Subcutaneous abdominal adipose tissue (tissue), 5 donors: ENCODE data around the gene CLDN1.

Experiments used
- H3K27ac ChIP-seq: one replicate; pipeline ENCODE4 v1.7.0; 2013; ENCODE audit warnings: low read depth, mild to moderate bottlenecking, inconsistent platforms, low read length, moderate library complexity
- H3K27me3 ChIP-seq, 5 donors: one replicate each; pipeline ENCODE4 v1.7.0; 2013; ENCODE audit warnings: low read length in 5 of 5, inconsistent platforms in 1 of 5; ENCODE audit not compliant: control insufficient read depth in 5 of 5, insufficient read depth in 4 of 5
- H3K36me3 ChIP-seq, 5 donors: one replicate each; pipeline ENCODE4 v1.7.0; 2013; ENCODE audit warnings: low read length in 5 of 5; ENCODE audit not compliant: control insufficient read depth in 5 of 5, insufficient read depth in 5 of 5
- H3K4me1 ChIP-seq, 5 donors: one replicate each; pipeline ENCODE4 v1.7.0; 2013; ENCODE audit warnings: low read length in 5 of 5, mild to moderate bottlenecking in 3 of 5, moderate library complexity in 1 of 5; ENCODE audit not compliant: control insufficient read depth in 5 of 5, insufficient read depth in 5 of 5
- H3K4me3 ChIP-seq, 5 donors: one replicate each; pipeline ENCODE4 v1.7.0; 2013; ENCODE audit warnings: low read length in 5 of 5, low read depth in 1 of 5
- H3K9ac ChIP-seq, 5 donors: one replicate each; pipeline ENCODE4 v1.7.0; 2013; ENCODE audit warnings: low read length in 5 of 5, mild to moderate bottlenecking in 4 of 5, moderate library complexity in 3 of 5
- H3K9me3 ChIP-seq, 5 donors: one replicate each; pipeline ENCODE4 v1.7.0; 2013; ENCODE audit warnings: low read length in 5 of 5; ENCODE audit not compliant: control insufficient read depth in 5 of 5
- donor health status: healthy.
- donor health status: healthy.
- donor health status: healthy.
- donor health status: healthy.
- donor health status: healthy.

The CLDN1 gene

DNA sequence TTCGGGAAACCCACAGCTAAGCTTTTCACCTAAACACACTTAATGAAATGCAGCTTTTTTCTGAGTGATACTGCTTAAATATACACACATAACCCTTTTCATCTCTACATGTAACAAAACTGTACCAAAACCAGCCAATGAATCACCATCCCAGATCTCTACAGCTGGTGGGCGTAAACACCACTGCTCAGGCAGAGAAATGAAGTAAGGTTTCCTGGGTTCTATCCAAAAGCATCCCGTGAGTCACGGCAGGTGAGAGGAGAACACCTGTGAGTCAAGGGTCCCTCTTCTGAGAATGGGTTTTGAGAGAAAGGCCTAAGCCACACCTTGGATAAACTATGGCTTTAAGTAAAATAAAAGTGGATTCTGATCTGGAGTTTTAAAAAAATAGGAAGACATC is 2.6 kb downstream of the CLDN1 start:
- H3K36me3 ChIP-seq, result no peaks in the 10 kb centered on the region
- H3K27ac ChIP-seq, result no peak overlapping the region
- no peak overlapping the region for H3K4me3 ChIP-seq
- H3K9me3 ChIP-seq, result no peaks in the 10 kb centered on the region
- peaks cover 0 to 14% (median 9%) of the 10 kb centered on the region in 5 donors for H3K27me3 ChIP-seq
- peaks cover 0 to 16% (median 12%) of the 10 kb centered on the region in 5 donors for H3K4me1 ChIP-seq
- H3K9ac ChIP-seq, result no peak overlapping the region

DNA sequence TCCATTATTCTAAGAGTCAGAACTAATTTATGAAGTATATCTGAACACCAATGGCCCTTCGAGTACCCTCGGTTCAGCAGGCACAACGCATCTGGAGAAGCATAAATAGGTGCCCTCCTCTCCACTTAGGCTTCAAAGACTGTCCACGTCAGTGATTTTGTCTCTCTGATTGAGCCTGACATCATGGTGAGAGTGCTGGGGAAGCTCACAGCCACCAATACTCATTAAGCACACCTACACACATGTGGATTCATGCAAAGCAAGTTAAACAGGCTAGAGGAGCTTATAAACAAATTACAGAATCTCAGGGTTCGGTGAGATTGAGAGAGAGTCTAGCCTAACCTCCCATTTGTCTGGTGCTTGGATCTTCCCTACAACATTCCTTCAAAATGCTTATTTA is 3.6 kb downstream of the CLDN1 start:
- no peak overlapping the region for H3K27ac ChIP-seq

DNA sequence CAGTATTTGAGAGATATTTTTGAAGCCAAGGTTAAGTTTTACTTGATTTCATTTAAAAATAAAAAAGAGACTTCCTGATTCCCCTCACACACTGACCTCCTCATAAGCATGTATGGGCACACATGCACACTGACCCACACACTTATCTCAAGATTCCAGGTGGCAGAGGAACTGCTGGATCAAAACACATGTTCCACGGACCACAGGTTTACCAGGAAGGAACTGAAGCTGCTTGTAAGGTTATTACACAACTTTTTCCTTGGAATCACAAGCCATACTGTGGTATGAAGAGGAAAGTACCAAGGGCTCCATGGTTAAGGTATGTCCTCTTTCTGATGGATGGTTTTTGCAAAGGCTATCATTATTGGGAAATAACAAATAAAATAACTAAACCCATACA is 7.5 kb downstream of the CLDN1 start:
- Histone ChIP-seq H3K9me3 (no peaks in the 10 kb centered on the region), H3K27ac (no peak overlapping the region), H3K27me3 (no peaks in the 10 kb centered on the region), H3K4me1 (no peaks in the 10 kb centered on the region), H3K4me3 (no peak overlapping the region), H3K36me3 (no peaks in the 10 kb centered on the region), H3K9ac (no peak overlapping the region)

More for the DNA sequence above, 3.6 kb downstream of the CLDN1 start:
- peaks cover 0 to 14% (median 9%) of the 10 kb centered on the region in 5 donors for H3K27me3 ChIP-seq
- no peaks in the 10 kb centered on the region for H3K36me3 ChIP-seq
- H3K9me3 ChIP-seq, result no peaks in the 10 kb centered on the region
- H3K9ac ChIP-seq, result no peak overlapping the region
- H3K4me3 ChIP-seq, result no peak overlapping the region
- H3K4me1 ChIP-seq, result peaks cover 0 to 16% (median 12%) of the 10 kb centered on the region in 5 donors

DNA sequence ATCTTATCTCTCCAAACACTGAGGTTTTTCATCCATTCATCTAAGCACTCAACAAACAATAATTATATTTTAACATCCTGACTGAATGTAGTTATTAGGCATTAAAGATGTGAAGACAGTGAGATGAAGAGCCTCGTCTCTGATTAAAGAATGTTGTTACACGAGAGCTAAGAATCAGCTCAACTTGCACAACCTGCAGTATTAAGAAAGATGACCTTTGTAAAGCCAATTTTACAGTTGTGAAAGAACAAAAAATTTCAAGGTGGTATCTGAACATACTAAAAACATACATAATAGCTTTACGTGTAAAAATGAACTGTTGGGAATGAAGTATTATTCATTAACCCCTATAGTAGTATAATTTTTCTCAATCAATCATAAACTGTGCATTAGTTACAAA is 12.8 kb downstream of the CLDN1 start:
- Histone ChIP-seq H3K4me1 (peaks cover 0 to 7% (median 4%) of the 10 kb centered on the region in 5 donors), H3K9ac (no peak overlapping the region), H3K4me3 (no peak overlapping the region), H3K36me3 (no peaks in the 10 kb centered on the region), H3K9me3 (no peaks in the 10 kb centered on the region), H3K27ac (no peak overlapping the region), H3K27me3 (no peaks in the 10 kb centered on the region)

DNA sequence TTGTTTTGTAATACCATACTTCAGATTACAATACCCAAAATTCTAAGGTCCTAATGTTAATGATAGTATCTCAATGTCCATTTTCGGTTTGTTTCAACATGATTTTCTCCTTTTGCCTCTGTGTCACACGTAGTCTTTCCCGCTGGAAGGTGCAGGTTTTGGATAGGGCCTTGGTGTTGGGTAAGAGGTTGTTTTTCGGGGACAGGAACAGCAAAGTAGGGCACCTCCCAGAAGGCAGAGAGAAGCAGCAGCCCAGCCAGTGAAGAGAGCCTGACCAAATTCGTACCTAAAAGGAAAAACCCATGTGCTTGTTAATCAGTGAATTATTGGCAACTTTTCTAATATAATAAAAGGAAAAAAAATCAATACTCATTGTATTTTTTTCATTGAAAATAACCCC is 14.1 kb downstream of the CLDN1 start:
- H3K27ac ChIP-seq, result no peak overlapping the region
- no peaks in the 10 kb centered on the region for H3K27me3 ChIP-seq
- no peaks in the 10 kb centered on the region for H3K36me3 ChIP-seq
- H3K9me3 ChIP-seq, result no peaks in the 10 kb centered on the region
- no peak overlapping the region for H3K9ac ChIP-seq
- no peak overlapping the region for H3K4me3 ChIP-seq
- peaks cover 0 to 7% (median 4%) of the 10 kb centered on the region in 5 donors for H3K4me1 ChIP-seq

GRCh38 chr3:190307164-190307545 is 15.1 kb downstream of the CLDN1 start:
- peaks cover 0 to 7% (median 4%) of the 10 kb centered on the region in 5 donors for H3K4me1 ChIP-seq
- H3K27me3 ChIP-seq, result no peaks in the 10 kb centered on the region
- no peaks in the 10 kb centered on the region for H3K36me3 ChIP-seq
- H3K27ac ChIP-seq, result no peak overlapping the region
- H3K4me3 ChIP-seq, result no peak overlapping the region
- H3K9ac ChIP-seq, result no peak overlapping the region
- no peaks in the 10 kb centered on the region for H3K9me3 ChIP-seq

GRCh38 chr3:190306513-190307163 is 15.6 kb downstream of the CLDN1 start:
- H3K9ac ChIP-seq, result no peak overlapping the region
- no peak overlapping the region for H3K4me3 ChIP-seq
- H3K27ac ChIP-seq, result no peak overlapping the region
- no peaks in the 10 kb centered on the region for H3K9me3 ChIP-seq
- peaks cover 0 to 1% (median 0%) of the 10 kb centered on the region in 5 donors for H3K27me3 ChIP-seq
- no peaks in the 10 kb centered on the region for H3K36me3 ChIP-seq
- H3K4me1 ChIP-seq, result peaks cover 0 to 7% (median 4%) of the 10 kb centered on the region in 5 donors

- Histone ChIP-seq H3K27ac (no peak overlapping the region), H3K4me3 (no peak overlapping the region), H3K36me3 (no peaks in the 10 kb centered on the region)
These were observed 16.2 kb downstream of the CLDN1 start for GRCh38 chr3:190306026-190306425.

DNA sequence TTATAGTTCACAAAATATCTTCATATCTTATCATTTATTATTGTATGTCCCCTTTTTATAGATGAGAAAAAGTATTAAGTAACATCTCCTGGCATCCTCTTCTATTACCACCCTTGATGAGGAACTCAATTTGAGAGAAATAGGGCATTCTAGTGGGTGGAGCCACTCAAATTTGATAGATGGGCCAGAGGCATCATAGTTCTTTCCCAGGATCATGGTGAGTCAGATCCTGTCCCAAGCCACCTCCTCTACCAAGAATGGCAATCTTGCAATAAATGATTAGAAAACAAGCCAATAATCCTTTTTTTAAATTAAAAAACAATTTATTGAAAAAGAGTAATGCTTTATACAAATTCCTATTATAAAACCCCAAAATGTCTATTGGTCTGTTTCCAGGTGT is 16.8 kb downstream of the CLDN1 start:
- H3K27me3 ChIP-seq, result peaks cover 0 to 3% (median 0%) of the 10 kb centered on the region in 5 donors
- H3K36me3 ChIP-seq, result no peaks in the 10 kb centered on the region
- peaks cover 0 to 7% (median 4%) of the 10 kb centered on the region in 5 donors for H3K4me1 ChIP-seq
- H3K9ac ChIP-seq, result no peak overlapping the region
- H3K9me3 ChIP-seq, result no peaks in the 10 kb centered on the region
- no peak overlapping the region for H3K4me3 ChIP-seq
- H3K27ac ChIP-seq, result no peak overlapping the region

More at GRCh38 chr3:190306026-190306425, 16.2 kb downstream of the CLDN1 start:
- H3K27me3 ChIP-seq, result peaks cover 0 to 3% (median 0%) of the 10 kb centered on the region in 5 donors
- H3K9ac ChIP-seq, result no peak overlapping the region
- no peaks in the 10 kb centered on the region for H3K9me3 ChIP-seq
- H3K4me1 ChIP-seq, result peaks cover 0 to 7% (median 4%) of the 10 kb centered on the region in 5 donors

DNA sequence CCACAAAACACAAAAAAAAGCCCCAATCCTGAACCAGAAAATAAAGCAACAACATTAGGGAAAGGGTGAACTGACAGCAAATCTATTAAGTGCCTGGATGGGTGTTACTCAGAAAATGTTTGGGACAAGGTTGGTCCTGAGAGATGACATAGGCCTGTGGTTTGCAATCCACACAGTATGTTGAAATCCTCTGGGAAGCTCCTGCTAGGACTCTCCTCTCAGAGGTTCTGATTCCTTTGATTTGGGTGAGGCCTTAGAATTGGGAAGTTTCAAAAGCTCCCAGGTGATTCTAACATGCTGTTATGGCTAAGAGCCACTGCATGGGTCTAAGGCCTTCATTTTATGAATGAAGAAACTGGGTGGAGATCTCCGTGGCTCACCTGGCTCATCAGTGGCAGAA is 18.4 kb downstream of the CLDN1 start:
- Histone ChIP-seq H3K9me3 (no peaks in the 10 kb centered on the region), H3K27me3 (peaks cover 0 to 4% (median 0%) of the 10 kb centered on the region in 5 donors), H3K4me1 (peaks cover 0 to 7% (median 4%) of the 10 kb centered on the region in 5 donors), H3K9ac (no peak overlapping the region), H3K36me3 (no peaks in the 10 kb centered on the region), H3K27ac (no peak overlapping the region), H3K4me3 (no peak overlapping the region)
